GM21576 (cell line): ENCODE data around the gene NCBP3.
"Not testable (repeated sequence)": the region's sequence is repeated elsewhere in the genome, so short reads cannot be mapped to it uniquely, and the experiment has no call there.

ENCODE experiments used
- ATAC-seq: cut with Tn5 transposase; IDR thresholded peaks from one replicate; pipeline ENCODE4 v1.9.1; 2021; ENCODE audit warnings: mild to moderate bottlenecking, moderate library complexity; ENCODE audit not compliant: unreplicated experiment

The NCBP3 gene

DNA sequence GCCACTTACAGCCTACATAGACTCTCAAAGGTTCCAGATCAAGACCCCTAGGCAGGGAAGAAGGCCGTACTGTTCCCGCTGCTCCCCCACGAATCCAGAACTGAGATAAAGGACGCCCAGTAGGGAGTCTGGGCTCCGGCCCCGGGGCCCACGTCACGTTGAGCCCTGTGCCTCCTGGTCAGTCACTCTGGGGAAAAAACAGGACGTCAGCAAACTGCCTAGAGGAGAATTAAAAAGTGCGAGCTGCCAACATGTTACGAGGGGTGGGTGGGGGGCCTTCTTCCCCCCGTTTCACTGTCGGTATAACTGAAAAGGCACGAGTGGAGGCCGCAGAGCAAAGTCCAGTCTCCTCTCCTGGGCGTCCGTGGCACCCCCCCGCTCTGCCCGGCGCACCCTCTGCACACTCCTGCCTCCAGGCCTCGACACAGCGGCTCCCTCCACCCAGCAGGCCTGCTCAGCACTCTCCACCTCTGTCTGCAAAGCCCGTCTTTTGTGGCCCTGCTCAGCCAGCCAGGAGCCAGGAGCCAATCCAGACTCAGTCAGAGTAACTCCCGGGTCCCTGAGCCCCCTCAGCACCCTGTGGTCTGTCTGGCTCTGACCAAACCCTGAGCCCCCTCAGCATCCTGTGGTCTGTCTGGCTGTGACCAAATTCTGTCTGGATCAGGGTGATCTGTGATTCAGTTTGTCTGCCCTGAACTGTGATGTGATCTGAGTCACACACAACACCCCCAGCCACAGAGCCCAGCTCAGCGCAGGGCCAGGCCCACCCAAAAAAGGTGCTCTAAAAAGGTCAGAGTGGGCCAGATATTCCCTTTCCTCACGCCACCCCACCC is 51.3 kb downstream of the NCBP3 start:
- no peak for ATAC-seq

DNA sequence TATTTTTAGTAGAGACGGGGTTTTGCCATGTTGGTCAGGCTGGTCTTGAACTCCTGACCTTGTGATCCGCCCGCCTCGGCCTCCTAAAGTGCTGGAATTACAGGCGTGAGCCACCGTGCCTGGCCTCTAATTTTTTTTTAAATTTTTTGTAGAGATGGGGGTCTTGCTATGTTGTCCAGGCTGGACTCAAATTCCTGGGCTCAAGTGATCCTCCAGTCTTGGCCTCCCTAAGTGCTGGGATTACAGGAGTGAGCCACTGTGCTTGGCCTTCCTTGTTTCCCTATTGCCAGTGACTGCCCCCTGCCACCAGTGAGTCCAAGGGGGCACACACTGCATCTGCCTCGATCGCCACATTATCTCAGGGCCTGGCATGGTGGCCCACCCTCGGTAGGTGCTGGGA is 51.9 kb downstream of the NCBP3 start:
- ATAC-seq: not testable (repeated sequence)

- ATAC-seq: not testable (repeated sequence)
Measured at GRCh38 chr17:3793258-3793657, 52.8 kb downstream of the NCBP3 start.

DNA sequence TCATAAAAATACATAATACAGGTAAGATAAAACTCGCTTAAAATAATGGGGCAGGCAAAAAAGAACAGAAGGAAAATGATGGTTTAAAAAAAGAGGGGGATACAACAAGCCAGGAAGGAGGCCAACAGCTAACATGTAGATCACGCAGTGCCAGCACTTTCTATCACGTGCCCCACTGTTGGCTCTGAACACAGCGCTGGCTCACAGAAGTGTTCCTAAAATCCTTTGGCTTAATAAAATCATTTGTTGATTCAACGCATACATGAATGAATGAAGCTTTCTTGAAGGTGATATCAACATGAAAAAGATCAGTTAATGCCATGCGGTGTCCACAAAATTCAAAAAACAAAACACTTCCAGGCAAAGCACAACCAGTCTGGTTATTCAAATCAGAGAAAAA is 53.6 kb downstream of the NCBP3 start:
- no peak for ATAC-seq

DNA sequence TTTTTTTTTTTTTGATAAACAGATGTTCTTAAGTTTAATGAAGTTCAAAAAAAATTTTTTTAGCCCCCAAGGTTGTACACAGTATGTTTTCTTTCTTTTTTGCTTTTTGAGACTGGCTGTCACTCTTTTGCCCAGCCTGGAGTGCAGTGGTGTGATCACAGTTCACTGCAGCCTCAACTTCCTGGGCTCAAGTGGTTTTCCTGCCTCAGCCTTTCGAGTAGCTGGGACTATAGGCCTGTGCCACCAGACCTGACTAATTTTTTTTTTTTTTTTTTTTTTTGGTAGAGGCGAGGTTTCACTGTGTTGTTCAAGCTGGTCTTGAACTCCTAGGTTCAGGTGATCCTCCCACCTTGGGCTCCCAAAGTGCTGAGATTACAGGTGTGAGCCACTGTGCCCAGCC is 57.8 kb downstream of the NCBP3 start:
- ATAC-seq: no peak

DNA sequence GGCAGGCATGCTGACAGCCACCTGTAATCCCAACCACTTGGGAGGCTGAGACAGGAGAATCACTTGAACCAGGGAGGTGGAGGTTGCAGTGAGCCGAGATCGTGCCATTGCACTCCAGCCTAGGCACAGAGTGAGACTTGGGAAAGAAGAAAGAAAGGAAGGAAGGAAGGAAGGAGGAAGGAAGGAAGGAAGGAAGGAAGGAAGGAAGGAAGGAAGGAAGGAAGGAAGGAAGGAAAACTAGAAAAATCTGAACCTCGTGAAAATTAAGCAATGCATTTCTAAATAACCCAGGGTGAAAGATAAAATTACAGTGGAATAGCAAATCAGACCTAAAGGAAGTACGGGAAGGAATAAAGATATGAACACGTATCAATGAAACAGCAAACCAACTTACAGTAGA is 60.7 kb downstream of the NCBP3 start:
- not testable (repeated sequence) for ATAC-seq

DNA sequence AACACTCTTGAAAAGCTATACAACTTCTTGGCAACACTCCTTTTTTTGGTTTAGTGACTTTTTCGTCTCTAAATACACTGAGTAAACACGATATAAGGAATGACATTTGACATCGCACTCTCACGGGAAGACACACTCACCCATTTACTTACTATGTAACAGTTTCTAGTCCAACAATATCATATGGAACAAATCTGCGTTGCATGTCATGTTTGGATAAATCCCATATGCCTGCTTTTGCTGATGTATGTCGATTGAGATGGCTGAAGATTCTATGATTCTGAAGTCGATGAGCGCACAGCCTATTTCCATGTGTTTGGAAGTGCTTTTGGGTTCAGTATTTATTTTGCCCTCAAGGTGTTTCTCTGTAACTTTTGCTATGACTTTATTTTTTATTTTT is 63.3 kb downstream of the NCBP3 start:
- no peak for ATAC-seq

- ATAC-seq: no peak
Measured at GRCh38 chr17:3780986-3781385, 65.1 kb downstream of the NCBP3 start.

DNA sequence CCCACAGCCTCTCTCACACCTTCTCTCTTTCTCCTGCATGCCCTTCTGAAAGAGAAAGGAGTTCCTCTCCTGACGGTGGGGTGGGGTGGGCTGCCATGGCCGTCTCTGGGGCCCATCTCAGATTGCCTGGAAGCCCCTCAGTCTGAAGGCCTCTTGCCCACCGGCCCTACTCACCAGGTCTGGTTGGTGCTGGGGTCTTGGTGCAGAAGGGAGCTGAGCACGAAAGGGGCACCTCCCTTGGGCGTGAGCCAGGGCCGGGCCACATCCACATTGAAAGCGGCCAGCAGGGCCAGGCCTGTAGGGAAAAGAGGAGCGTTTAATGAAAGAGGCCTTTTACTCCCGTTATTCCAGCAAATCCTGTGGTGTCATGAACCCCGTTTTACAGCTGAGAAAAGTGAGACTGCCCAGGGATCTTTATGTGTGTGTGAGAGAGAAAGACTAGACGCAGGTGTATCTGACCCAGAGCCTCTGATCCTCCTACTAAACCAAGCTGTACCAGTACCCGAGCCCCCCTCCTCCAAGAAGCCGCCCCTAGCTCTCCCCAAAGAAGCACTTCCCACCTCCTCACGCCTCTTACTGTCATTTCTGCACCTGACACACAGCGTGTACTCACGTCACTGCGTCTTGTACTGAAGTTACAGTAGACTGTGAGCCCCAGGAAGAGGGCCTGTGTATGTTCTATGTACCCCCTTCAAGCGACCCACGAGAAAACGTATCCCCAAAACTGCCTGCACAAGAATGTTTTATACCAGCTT is 68.5 kb downstream of the NCBP3 start:
- no peak for ATAC-seq

GRCh38 chr17:3773966-3774365 is 72.1 kb downstream of the NCBP3 start:
- ATAC-seq: no peak

DNA sequence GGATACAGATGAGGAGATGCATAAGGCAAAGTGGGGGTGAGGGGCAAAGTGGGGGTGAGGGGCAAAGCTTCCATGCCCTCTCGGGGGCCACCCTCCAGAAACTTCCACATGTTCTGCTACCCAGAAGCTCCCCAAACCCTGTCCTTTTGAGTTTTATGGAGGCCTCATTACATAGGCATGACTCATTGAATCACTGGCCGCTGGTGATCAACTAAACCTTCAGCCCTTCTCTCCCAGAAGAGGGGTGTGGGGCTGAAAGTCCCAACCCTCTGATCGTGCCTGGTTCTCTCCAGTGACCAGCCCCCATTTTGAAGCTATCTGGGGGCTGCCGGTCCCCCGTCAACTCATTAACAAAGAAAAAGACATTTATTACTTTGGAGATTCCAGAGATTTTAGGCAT is 72.5 kb downstream of the NCBP3 start:
- ATAC-seq: no peak

- ATAC-seq: no peak
Measured at GRCh38 chr17:3772764-3773163, 73.3 kb downstream of the NCBP3 start.

GRCh38 chr17:3771140-3771539 is 74.9 kb downstream of the NCBP3 start:
- ATAC-seq: no peak

- ATAC-seq: no peak
Measured at GRCh38 chr17:3770466-3770865, 75.6 kb downstream of the NCBP3 start.

DNA sequence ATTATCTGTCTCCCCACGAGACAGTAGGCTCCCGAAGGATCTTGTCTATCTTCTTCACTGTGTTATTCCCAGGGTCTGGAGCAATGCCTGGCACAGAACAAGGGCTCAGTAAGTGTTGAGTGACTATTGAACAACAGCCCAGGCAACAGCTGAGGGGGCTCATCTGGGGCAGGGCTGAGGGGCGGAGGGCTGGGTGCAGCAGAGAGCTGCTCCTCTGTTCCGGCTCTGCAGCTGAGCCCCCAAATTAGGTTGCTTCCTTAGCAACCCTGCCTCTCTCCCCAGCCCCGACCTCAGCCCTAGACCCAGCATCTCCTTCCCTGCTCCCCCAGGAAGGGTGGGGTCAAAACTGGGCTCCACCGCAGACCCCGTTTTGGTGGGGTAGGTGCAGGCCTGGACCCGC is 77.3 kb downstream of the NCBP3 start:
- ATAC-seq: no peak

GRCh38 chr17:3768341-3768740 is 77.7 kb downstream of the NCBP3 start:
- ATAC-seq: no peak

DNA sequence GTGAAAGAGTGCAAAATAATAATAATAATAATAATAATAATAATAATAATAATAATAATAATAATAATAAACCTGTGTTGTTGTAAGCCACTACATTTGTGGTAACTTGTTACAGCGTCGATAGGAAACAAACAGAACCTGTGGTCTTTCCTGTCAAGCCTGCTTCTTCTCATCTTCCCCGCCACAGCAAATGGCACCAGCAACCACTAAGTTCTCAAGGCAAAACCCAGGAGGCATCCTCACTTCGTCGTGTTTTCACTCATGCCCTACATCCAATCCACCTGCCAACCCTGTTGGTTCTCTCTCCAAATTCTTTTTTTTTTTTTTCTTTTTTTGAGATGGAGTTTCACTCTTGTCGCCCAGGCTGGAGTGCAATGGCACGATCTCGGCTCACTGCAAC is 79.3 kb downstream of the NCBP3 start:
- no peak for ATAC-seq

DNA sequence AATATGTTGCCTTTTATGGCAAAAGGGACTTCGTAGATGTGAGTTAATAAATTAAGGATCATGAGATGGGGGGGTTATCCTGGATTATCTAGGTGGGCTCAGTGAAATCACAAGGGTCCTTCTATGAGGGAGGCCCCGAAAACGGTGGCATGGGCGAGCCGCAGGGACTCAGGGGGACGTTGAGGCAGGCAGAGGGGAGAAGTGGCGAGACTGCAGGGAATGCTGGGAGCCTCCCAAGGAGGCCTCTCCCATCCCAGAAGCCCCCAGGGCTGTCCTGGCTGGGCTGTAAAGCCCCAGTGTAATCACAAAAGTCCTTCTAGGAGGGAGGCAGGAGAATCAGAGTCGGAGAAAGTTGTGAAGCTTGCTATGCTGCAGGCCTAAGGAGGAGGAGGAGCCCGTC is 80.1 kb downstream of the NCBP3 start:
- ATAC-seq: no peak

DNA sequence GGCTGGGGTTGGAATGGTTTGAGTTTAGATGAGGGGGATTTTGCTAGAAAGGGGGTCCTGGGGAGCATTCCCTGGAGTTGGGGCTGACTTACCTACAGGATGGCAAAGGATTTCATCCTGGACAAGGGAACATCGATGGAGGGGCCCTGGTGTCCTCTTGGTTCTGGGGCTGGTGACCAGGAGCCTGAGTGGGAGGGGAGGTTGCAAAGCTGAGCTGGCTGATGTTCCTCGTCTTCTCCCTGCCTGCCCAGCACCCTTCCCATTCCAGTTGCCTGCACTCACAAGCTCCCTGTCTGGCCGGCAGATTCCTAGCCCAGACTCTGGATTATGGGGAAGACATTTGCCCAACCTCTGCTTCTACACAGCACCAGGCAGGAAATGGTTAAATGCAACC is 82.3 kb downstream of the NCBP3 start:
- no peak for ATAC-seq

- ATAC-seq: no peak
Measured at GRCh38 chr17:3762922-3763776, 82.9 kb downstream of the NCBP3 start.

GRCh38 chr17:3761918-3762380 is 84.1 kb downstream of the NCBP3 start:
- no peak for ATAC-seq
